Smooth muscle cell (in vitro differentiated cells): ENCODE data around the gene TBX2. TPM values are rescaled to one million over a fixed set of nuclear protein-coding genes. Genes with fewer than 3 reads are reported as not detected.

Experiments used
- DNase-seq: peaks from one replicate; lab custom pipeline; 2025; ENCODE audit not compliant: unreplicated experiment; lab: John Stamatoyannopoulos, UW
- H2AFZ ChIP-seq: fragments of 200-600 bp; sonication (generic); 2 replicates; pipeline ENCODE4 v1.6.0; 2016; ENCODE audit warnings: antibody characterized with exemption, low read depth, mild to moderate bottlenecking
- H3F3A ChIP-seq: fragments of 200-600 bp; sonication (generic); 2 replicates; pipeline ENCODE4 v1.6.0; 2017; ENCODE audit warnings: antibody characterized with exemption, low read depth
- H3K27ac ChIP-seq: fragments of 200-600 bp; sonication (generic); 2 replicates; pipeline ENCODE4 v1.5.1; 2016; ENCODE audit warnings: low read depth, mild to moderate bottlenecking
- H3K27me3 ChIP-seq: fragments of 200-600 bp; sonication (generic); 2 replicates; pipeline ENCODE4 v1.6.1; 2016; ENCODE audit warnings: low read depth, mild to moderate bottlenecking
- H3K36me3 ChIP-seq: fragments of 200-600 bp; sonication (generic); 2 replicates; pipeline ENCODE4 v1.5.1; 2016; ENCODE audit warnings: low read depth
- H3K4me1 ChIP-seq: fragments of 200-600 bp; sonication (generic); 2 replicates; pipeline ENCODE4 v1.5.1; 2016; ENCODE audit warnings: low read depth
- H3K4me2 ChIP-seq: fragments of 200-600 bp; sonication (generic); 2 replicates; pipeline ENCODE4 v1.6.0; 2016; ENCODE audit warnings: mild to moderate bottlenecking
- H3K4me3 ChIP-seq: fragments of 200-600 bp; sonication (generic); 2 replicates; pipeline ENCODE4 v1.5.1; 2016; ENCODE audit warnings: mild to moderate bottlenecking
- H3K79me2 ChIP-seq: fragments of 200-600 bp; sonication (generic); 2 replicates; pipeline ENCODE4 v1.6.0; 2016; ENCODE audit warnings: low read depth, mild to moderate bottlenecking
- H3K9ac ChIP-seq: fragments of 200-600 bp; sonication (generic); 2 replicates; pipeline ENCODE4 v1.6.0; 2016; ENCODE audit warnings: low read depth
- H3K9me3 ChIP-seq: fragments of 200-600 bp; sonication (generic); replicated peaks from 2 replicates; pipeline ENCODE4 v1.5.1; 2016; ENCODE audit warnings: low read depth
- H4K20me1 ChIP-seq: fragments of 200-600 bp; sonication (generic); 2 replicates; pipeline ENCODE4 v1.6.0; 2016; ENCODE audit warnings: low read depth
- CTCF ChIP-seq: fragments of 200-600 bp; sonication (generic); IDR thresholded peaks from 2 replicates; pipeline ENCODE4 v1.5.1; 2017; ENCODE audit warnings: borderline replicate concordance, mild to moderate bottlenecking, antibody characterized with exemption; ENCODE audit not compliant: insufficient read depth, poor library complexity, severe bottlenecking
- WGBS: methylation state at CpG from one replicate; pipeline ENCODE4 v1.1.7; 2016; ENCODE audit warnings: low lambda C conversion rate; 5-methylcytosine and 5-hydroxymethylcytosine counted together
- polyA plus RNA-seq: library from polyadenylated mRNA; unstranded; fragments of >200 nt; fragmentation: Nextera tagmentation; extraction: Ambion mirVana; gene quantifications from 2 replicates; pipeline ENCODE4 v1.2.1, GENCODE V29; 2016
- total RNA-seq: library from RNA; depleted of rRNA; stranded (reverse); fragments of >200 nt; gene quantifications from 2 replicates; pipeline ENCODE4 v1.2.3, GENCODE V29; 2014

Gene TBX2
- total RNA-seq (40.0 and 46.7 TPM in 2 replicates), polyA plus RNA-seq (96.5 and 146 TPM in 2 replicates)

- H3K9ac ChIP-seq, result peak within 1 kb of the TSS; percentile 67
- 1% methylated on average over 63 of the region's 98 CpGs for WGBS
- H3K27me3 ChIP-seq, result peaks cover 35% of the 10 kb centered on the region
- peak; percentile 87 for DNase-seq
- no peak for TF ChIP-seq CTCF
- H3K79me2 ChIP-seq, result peaks cover 75% of the 10 kb centered on the region
- peak within 1 kb of the TSS; percentile 77 for H3K4me3 ChIP-seq
- H3K9me3 ChIP-seq, result no peaks in the 10 kb centered on the region
- H3K4me1 ChIP-seq, result peaks cover 45% of the 10 kb centered on the region
- peaks cover 48% of the 10 kb centered on the region for H4K20me1 ChIP-seq
- no peaks in the 10 kb centered on the region for H3K36me3 ChIP-seq
- no peaks in the 10 kb centered on the region for H3F3A ChIP-seq
- peak within 1 kb of the TSS; percentile 97 for H3K4me2 ChIP-seq
- no peak within 1 kb of the TSS for H2AFZ ChIP-seq
- peak within 1 kb of the TSS; percentile 38 for H3K27ac ChIP-seq
These were observed at the start of gene TBX2 for GRCh38 chr17:61399131-61400065. TBX2 (plus strand) TSS chr17:61399843; CDS start chr17:61400177, 334 bp downstream.

- no peak overlapping the region for H3K27ac ChIP-seq
- H3K9ac ChIP-seq, result no peak overlapping the region
- no peaks in the 10 kb centered on the region for H3K36me3 ChIP-seq
- WGBS, result 90% methylated on average over 5 of the region's 5 CpGs
- no peak overlapping the region for H3K4me2 ChIP-seq
- H3K27me3 ChIP-seq, result no peaks in the 10 kb centered on the region
- DNase-seq, result no peak
- H3K4me1 ChIP-seq, result peaks cover 14% of the 10 kb centered on the region
- no peaks in the 10 kb centered on the region for H4K20me1 ChIP-seq
- no peak for TF ChIP-seq CTCF
- H3F3A ChIP-seq, result peaks cover 4% of the 10 kb centered on the region
- H2AFZ ChIP-seq, result no peak overlapping the region
- H3K9me3 ChIP-seq, result no peaks in the 10 kb centered on the region
- no peak overlapping the region for H3K4me3 ChIP-seq
- no peaks in the 10 kb centered on the region for H3K79me2 ChIP-seq
These were observed 47.8 kb upstream of the TBX2 start for GRCh38 chr17:61351745-61352407.

- Histone ChIP-seq H3K4me2 (no peak overlapping the region), H3K9me3 (no peaks in the 10 kb centered on the region), H3K27ac (no peak overlapping the region), H3K9ac (no peak overlapping the region), H3F3A (peaks cover 4% of the 10 kb centered on the region), H3K36me3 (no peaks in the 10 kb centered on the region), H4K20me1 (no peaks in the 10 kb centered on the region), H3K4me1 (peaks cover 14% of the 10 kb centered on the region), H2AFZ (no peak overlapping the region), H3K27me3 (no peaks in the 10 kb centered on the region), H3K4me3 (no peak overlapping the region), H3K79me2 (no peaks in the 10 kb centered on the region)
- TF ChIP-seq CTCF, result no peak
- no peak for DNase-seq
- WGBS, result 75% methylated on average over 7 of the region's 7 CpGs
These were observed 47.3 kb upstream of the TBX2 start for GRCh38 chr17:61352408-61352770.
